NCI-H2227 (cell line): Measurements from ENCODE around the gene CNGA1.
"Not testable (repeated sequence)": the region's sequence is repeated elsewhere in the genome, so short reads cannot be mapped to it uniquely, and the experiment has no call there.

Experiments
- DNase-seq: peaks from one replicate; lab custom pipeline; 2025; ENCODE audit not compliant: unreplicated experiment; lab: John Stamatoyannopoulos, UW

CNGA1 gene

DNA sequence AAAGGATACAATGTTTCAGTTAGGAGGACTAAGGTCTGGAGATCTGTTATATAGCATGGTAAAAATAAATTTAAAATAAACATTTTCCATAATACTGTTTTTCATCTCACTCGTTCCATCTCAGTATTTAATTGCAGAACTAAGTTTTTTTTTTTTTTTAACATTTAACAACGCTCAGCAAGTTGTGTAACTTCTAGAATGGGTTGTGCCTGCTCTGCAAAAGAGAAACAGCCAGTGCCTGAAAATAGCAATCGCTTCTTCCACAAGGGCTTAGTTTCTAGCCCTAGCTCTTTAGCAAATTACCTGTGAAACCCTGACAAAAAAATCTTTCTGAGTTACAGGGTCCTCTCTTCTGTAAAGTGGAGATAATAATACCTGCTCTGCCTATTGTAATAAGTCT lies 41.9 kb downstream of the CNGA1 start:
- no peak for DNase-seq

DNA sequence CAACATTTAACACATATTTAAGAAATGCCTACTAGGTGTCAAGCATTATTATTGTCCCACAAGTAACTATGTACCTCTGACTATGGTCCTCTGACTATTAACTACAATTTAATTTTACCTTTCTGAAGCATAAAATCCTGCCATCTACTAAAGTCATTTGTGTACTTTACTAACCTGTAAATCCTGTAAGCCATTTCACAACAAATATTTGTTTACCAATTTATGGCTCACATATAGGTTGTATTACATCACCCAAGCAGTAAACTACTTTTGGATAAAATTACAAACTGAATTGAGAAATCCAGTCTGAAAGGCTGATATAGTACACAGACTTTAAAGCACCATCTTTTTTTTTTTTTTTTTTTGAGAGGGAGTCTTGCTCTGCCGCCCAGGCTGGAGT lies 43.8 kb downstream of the CNGA1 start:
- DNase-seq, result no peak

DNA sequence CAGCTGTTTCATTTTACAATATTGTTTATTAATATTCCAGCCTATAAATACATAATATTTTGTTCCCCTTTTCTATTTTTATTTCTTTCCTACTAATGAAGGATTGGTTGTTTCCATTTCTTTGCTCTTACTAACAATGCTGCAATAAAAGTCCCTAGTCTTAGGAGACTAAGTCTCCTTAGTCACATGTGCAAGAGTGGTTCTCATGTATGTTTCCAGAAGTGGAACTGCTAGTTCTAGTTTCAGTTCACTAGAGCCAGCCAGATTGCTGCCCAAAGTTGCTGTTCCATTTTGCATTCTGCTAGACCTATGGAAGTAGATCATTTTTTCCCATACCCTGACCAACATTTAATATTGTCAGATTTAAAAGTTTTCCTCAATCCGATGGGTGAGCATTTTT lies 44.3 kb downstream of the CNGA1 start:
- no peak for DNase-seq

DNA sequence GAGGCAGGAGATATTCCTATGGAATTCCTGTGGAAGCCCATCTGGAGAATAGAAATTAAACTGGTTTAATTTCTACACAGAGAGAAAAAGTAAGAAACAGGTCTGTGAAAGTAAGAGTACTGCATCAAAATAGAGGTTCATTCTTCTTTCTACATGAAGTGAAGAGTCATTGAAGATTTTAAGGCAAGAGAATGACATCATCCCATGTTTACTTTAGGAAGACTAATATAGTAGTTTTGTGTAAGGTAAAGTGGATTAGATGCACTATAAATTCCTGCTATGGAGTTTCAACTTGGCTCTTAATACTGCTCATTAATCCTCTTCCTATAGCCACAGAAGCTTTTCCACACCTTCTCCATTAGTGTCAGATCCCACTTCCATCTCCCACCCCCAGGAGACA lies 47.6 kb downstream of the CNGA1 start:
- DNase-seq, result no peak

DNA sequence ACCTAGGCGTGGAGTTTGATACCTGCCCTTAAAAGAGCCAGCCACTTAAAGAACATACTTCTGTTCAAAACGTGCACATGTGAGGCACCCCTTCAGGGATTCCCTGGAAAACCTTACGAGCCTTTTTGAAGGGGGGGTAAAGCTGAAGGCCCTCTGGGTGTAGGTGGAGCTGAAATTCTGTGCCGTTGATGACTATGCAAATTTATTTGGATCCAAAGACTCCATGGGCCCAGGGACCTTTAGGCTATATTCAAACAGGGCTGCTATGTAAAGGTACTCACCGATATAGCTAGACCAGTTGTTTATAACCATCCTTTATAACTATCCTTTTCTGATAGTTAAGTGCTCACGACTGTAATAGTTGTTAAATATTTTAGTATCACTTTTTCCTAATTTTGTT lies 61.8 kb downstream of the CNGA1 start:
- DNase-seq, result no peak

DNA sequence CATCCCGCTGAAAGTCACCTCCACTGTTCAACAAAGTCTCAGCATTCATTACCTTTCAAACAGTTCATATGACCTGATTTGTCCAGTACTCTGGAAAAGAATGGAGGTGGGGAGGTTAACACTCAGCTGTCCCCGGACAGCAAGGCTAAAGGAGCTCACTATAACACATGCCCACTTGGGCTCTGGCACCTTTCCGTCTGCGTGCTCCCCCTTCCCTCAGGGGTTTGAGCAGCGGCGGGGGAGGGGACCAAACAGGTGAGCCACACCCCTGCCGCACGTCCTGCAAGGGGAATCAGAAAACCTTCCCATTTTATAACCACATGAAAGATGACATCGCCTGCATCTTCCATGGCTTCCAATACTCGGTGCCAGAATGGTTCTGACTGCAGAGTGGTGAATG lies 62.2 kb downstream of the CNGA1 start:
- no peak for DNase-seq

DNA sequence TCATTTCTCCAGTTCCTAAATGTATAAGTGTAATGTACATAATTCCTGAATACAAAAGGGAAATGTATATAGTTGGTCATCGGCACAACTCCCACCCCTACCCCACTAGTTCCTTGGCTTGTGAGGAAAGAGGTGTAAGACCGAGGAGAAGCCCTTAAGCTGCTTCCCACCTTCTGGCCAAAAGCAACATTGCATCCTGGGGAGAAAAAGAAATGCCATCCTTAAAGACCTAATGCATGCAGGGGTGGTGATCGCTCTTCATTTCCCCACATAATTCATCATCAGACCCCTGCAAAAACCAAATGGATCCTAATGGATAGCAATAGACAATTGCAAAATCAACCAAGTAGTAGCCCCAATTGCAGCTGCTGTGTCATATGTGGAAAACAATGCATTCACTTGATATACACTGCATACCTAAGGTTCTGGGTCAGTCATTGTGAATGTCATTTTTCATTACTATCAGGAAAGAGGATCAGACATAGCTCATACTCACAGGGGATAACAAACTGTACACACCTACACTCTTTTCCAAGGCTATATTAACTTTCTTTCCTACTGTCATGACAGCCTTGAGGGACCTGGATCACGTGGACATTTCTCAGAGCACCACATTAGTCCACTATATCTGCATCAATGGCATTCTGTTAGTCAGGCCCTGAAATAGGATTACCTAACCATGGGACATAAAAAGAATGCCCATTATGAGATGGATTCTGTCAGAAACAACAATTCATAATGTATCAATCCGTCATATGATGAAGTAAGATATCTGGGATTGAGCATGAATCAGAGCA lies 70.4 kb downstream of the CNGA1 start:
- no peak for DNase-seq

DNA sequence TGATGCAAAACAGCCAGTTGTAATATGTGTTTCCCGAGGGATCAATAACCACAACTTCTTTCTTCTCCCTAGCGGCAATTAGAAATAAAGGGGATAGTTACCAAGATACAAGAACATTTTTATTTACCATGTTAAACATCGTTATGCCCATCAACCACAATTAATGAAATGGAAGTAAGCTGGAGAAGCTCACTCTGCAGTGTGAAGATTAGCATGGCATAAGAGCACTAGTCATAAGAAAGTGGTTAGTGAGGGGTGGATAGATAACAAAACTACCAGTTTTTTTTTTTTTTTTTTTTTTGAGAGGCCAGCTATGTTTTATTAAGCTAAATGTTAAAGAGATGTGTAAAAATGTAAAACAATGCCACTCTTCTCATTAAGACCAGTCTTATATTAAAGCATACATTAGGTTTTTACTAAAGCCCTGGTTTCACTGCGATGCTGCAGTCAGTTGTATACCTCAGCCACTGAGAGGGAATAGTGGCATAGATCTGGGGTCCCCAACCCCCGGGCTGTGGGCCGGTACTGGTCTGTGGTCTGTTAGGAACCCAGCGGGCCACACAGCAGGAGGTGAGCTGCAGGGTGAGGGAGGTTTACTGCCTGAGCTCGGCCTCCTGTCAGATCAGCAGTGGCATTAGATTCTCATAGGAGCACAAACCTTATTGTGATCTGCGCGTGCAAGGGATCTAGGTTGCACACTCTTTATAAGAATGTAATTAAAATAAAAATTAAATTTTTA lies 74.2 kb downstream of the CNGA1 start:
- no peak for DNase-seq

DNA sequence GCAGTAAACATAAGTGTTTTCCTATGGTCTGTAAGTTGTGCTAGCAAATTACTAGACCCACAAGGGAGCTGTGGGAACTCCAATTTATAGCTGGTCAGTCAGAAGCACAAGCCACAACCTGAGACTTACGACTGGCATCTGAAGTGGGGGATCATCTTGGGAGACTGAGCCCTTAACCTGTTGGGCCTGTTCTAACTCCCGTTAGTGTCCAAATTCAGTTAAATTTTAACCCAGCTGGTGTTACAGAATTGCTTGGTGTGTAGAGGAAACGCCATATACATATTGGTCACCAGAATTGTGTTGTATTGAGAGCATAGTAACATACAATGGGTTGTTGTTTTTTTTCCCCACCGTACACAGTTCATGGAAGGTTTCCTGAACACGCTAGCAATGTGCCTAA lies 77.0 kb downstream of the CNGA1 start:
- DNase-seq, result no peak

DNA sequence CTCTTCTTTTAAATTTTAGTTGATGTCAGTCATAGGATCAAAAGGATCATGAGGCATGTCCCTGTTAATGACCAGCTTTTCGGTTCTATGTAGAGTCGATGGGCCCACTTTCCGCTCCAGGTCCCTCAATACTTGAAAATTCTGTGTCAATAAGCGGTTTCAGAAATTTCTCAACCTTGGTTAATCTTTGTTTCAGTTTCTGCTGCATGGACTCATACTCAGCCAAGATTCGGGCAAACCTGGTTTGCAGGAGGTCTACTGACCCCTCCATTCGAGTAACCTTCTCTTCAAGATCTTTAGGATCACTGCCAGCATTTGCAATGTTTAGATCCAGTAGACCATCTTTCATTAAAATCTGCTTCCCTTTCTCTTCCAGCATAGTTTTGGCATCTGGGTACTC lies 80.1 kb downstream of the CNGA1 start:
- no peak for DNase-seq

DNA sequence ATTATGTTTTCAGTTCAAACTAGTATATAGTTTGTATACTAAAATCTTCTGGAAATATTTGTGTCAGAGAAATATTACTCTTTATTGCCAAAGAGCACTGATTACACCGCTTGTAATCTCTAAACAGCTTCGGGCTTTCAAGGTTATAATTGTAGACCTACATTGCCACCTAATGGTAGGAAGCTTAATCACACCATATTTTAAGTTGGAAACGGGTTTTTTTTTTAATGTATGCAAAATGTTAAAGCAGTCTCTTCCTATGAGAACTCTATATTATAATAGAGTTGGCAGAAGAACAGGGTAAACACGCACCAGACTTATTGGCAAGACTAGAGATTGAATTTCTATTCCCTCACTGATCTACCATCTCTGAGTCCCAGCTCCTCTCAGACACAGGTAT lies 82.6 kb downstream of the CNGA1 start:
- peak; percentile 27 for DNase-seq

DNA sequence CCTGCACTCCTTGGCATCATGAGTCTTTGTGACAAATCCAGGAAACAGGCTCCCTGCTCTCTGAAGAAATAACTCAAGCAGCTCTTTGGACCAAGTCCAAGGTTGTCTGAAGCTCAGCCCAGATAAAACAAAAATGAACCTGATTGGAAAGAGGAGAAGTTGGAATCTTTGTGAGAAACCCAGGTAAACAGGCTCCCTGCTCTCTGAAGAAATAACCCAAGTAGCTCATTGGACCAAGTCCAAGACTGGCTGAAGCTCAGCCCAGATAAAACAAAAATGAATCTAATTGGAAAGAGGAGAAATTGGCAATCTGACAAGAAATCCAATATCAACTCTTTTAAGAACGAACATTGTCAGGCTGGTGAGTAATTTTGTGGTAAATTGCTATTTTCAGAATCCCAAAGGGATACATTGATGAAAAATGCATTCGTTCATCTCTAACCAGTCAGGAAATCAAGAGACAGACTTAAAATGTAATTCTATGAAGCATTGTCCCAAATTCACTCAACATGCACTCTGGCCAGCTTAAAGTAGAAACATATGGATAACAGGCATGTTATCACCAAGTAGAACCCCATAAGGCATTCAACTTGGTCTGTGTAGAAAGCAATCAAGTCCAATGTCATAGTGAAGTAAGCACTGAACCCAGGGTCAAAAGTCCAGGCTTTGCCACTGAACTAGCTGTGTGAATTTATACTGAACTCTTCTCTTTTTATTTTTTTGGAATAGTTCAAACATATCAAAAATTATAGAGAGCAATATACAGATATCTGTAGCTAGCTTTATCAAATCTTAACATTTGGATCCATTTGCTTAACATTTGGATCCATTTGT lies 85.3 kb downstream of the CNGA1 start:
- DNase-seq, result no peak

DNA sequence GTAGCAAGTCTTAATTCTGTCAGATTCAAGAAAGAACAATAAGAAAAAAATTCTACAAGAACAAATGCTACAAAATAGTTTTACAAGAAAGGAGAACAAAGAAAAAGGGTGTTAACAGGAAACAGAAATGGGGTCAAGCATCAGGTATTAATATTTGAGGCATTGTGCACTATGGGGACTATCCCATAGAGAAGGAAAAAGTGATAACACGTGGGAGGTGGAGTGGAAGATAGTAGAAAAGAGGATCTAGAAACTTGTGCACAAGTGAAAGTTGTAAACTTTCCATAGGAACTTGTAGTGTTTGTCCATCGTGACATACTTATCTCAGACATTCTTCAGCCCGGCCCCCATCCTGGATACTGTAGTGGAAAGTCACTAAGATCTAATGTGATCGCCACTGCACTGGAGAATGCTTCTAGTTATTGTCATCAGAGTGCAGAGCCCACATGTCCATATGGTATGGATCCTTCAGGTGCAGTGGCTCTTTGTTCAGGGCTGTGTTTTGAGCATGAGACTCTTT lies 86.7 kb downstream of the CNGA1 start:
- DNase-seq, result no peak

DNA sequence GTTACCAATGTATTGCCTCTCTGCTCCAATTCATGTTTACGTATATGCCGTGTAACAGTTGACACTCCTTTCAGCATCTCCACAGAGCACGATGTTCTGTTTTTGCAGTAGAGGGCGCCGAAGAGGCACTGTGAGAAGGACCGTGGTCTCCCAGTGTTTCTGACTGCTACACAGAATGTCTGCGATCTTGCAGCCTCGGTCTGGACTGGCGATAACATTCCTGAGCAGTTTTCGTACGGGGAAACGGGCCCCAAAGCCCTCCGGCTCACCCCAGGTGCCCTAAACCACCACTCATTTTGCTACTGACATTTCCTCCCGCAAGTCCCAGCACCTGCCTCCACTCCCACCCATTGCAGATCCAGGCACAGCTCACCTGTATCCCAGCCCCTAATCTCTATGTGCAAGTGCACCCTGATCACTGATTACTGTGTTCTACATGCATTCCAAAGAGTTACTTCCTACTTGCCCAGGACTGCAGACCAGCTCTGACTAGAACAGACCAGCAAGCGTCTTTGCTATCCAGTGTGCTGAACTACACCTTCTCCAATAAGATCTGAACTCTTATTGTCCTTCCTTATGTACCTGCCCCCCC lies 89.7 kb downstream of the CNGA1 start:
- peak; percentile 58 for DNase-seq

DNA sequence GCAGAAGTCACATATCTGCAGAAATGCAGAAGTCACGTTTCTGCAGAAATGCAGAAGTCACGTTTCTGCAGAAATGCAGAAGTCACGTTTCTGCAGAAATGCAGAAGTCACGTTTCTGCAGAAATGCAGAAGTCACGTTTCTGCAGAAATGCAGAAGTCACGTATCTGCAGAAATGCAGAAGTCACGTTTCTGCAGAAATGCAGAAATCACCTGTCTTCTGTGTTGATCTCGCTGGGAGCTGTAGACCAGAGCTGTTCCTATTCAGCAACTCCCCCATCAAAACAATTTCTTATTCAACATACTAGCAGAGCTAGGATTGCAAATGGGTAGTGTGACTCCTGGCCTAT lies 93.2 kb downstream of the CNGA1 start:
- not testable (repeated sequence) for DNase-seq

DNA sequence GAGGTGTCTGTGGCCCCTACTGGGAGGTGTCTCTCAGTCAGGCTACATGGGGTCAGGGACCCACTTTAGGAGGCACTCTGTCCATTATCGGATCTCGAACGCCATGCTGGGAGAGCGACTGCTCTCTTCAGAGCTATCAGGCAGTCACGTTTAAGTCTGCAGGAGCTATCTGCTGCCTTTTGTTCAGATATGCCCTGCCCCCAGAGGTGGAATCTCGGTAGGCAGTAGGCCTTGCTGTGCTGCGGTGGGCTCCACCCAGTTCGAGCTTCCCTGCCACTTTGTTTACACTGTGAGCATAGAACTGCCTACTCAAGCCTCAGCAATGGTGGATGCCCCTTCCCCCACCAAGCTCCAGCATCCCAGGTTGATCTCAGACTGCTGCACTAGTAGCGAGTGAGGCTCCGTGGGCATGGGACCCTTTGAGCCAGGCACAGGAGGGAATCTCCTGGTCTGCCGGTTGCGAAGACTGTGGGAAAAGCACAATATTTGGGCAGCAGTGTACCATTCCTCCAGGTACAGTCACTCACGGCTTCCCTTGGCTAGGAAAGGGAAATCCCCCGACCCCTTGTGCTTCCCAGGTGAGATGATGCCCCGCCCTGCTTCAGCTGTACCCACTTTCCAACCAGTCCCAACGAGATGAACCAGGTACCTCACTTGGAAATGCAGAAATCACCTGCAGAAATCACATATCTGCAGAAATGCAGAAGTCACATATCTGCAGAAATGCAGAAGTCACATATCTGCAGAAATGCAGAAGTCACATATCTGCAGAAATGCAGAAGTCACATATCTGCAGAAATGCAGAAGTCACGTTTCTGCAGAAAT lies 93.8 kb downstream of the CNGA1 start:
- not testable (repeated sequence) for DNase-seq

DNA sequence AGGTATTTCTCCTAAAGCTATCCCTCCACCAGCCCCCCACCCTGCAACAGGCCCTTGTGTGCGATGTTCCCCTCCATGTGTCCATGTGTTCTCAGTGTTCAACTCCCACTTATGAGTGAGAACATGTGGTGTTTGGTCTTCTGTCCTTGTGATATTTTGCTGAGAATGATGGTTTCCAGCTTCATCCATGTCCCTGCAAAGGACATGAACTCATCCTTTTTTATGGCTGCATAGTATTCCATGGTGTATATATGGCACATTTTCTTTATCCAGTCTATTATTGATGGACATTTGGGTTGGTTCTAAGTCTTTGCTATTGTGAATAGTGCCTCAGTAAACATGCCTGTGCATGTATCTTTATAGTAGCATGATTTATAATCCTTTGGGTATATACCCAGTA lies 99.3 kb downstream of the CNGA1 start:
- not testable (repeated sequence) for DNase-seq

DNA sequence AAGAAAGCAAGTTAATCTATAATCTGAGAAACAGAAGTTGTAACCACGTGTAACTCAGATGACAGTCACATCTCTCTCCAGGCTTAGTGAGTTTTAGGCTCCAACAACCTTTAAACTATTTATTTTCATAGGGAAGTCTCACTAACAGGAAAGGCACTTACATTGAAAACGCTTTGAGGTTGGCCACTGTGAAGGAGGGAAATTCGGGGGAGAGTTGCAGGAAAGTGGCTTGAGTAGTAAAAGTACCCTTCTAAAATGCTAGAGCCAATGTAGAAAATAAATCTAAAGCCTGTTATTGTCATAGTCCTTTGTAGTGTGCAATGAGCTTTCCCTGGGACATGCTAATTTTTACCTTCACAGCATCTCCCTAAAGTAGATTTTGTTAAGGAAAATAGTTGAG lies 101.1 kb downstream of the CNGA1 start:
- no peak for DNase-seq

DNA sequence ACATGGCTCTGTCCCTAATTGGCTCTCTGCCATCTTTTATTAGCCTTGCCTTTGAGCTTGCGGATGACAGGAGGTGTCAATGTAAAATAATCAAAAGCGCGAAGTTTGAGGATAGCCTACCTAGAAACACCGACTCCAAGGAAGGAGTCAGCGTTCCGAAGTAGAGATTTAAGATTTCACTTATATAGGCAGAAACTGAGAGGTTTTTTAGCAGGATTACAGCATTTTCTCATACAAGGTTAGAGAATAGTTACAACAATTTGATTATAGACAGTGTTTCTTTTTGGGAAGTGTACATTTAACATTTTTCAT lies 101.6 kb downstream of the CNGA1 start:
- DNase-seq, result no peak

DNA sequence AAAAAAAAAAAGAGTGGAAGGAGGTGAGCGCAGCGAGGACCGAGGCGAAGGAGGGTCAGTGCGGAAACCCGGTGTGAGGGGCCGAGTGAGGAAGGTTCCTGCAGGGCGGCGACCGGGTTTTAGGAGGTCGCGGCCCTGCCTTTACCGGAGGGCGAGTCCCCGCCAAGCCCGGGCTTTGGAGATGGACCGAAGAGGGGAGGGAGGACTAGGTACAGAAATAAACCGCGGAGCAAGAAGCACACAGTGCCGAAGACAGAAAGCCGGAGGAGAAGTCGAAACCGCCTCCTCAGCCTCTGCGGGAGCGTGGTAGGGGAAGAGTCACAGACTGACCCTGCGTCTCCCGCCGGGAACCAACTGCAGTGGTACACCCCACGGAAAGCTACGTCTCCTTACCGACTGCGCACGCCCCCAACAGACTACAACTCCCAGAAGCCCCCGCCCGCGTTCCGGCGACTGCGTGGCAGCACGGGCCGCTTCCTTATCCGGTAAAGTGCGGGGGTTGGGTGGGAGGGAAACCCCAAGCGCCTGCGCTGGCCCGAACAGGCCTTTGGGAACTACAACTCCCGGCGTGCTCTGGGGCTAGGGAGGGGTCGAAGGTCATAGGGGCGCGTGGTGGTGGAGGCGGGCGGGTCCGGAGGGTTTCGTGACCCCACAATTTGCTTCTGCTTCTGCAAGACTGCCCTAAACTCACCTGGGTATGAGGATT lies 102.1 kb downstream of the CNGA1 start, which contains the start of gene NFXL1:
NFXL1 (minus strand) TSS at position 364 of the 706 bp plus-strand sequence. CDS start 380 bp downstream, outside the sequence.
- peak; percentile 94 for DNase-seq
